ENCODE data around the gene JMJD4.

DNA sequence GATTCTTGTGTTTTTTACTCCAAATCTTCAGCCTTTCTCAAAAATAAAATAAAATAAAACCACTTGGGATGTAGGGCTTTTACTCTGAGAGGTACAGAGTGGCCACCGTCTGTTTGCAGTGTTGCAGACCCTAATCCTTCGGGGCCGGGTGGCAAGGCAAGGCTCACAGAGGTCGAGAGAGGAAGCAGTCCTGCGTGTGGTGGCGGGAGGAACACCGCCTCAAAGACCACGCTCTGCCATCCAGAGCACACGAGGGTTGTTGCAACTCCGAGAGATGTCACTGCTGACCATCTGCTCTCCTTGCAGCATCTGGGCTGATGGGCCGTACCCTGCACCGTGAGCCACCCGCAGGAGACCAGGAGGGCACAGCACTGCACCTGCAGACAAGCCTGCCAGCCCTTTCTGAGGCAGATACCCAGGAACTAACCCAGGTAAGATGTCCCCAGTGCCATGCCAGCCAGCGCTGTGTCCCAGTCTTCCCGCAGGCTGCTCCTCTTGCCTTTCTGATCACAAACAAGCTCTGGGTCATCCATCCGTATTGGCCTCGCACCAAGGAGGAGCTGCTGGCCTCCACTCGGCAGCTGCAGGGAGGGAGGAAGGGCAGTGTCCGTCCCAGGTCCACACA lies 31.7 kb upstream of the JMJD4 start:
- TF ChIP-seq POLR2AphosphoS5 (IDR thresholded peaks at IDR 0.05; ENCODE audit: low read depth, low read length) (no peak), RXRA (IDR thresholded peaks at IDR 0.05; ENCODE audit: insufficient read depth, low read depth, low read length) (no peak)
- TF ChIP-seq, protein P1, sequence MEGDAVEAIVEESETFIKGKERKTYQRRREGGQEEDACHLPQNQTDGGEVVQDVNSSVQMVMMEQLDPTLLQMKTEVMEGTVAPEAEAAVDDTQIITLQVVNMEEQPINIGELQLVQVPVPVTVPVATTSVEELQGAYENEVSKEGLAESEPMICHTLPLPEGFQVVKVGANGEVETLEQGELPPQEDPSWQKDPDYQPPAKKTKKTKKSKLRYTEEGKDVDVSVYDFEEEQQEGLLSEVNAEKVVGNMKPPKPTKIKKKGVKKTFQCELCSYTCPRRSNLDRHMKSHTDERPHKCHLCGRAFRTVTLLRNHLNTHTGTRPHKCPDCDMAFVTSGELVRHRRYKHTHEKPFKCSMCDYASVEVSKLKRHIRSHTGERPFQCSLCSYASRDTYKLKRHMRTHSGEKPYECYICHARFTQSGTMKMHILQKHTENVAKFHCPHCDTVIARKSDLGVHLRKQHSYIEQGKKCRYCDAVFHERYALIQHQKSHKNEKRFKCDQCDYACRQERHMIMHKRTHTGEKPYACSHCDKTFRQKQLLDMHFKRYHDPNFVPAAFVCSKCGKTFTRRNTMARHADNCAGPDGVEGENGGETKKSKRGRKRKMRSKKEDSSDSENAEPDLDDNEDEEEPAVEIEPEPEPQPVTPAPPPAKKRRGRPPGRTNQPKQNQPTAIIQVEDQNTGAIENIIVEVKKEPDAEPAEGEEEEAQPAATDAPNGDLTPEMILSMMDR (IDR thresholded peaks at IDR 0.05; ENCODE audit: control extremely low read depth in 1 of 3, insufficient read depth in 1 of 3, low read depth in 1 of 3, low read length in 3 of 3) = no peak

All from H1 (cell line).